Nephron (organoid): ENCODE data around the gene LRRC49.
"Not testable (repeated sequence)": the region's sequence is repeated elsewhere in the genome, so short reads cannot be mapped to it uniquely, and the experiment has no call there.

ENCODE experiments used
- H3K27ac Mint-ChIP-seq, 3 experiments: 2 replicates each; pipeline ENCODE4 v1.8.0; 2020; ENCODE audit warnings: mixed read lengths in 3 of 3, mild to moderate bottlenecking in 2 of 3, moderate library complexity in 1 of 3
- H3K27me3 Mint-ChIP-seq: 2 replicates; pipeline ENCODE4 v1.8.0; 2021; ENCODE audit warnings: low read depth, mild to moderate bottlenecking, moderate library complexity, mixed read lengths
- H3K36me3 Mint-ChIP-seq: 2 replicates; pipeline ENCODE4 v1.8.0; 2020; ENCODE audit warnings: low read depth, mixed read lengths
- H3K4me1 Mint-ChIP-seq: 2 replicates; pipeline ENCODE4 v1.8.0; 2020; ENCODE audit warnings: mixed read lengths
- H3K4me3 Mint-ChIP-seq, 3 experiments: 2 replicates each; pipeline ENCODE4 v1.8.0; 2020; ENCODE audit warnings: mild to moderate bottlenecking in 3 of 3, mixed read lengths in 3 of 3, moderate library complexity in 2 of 3
- H3K9me3 Mint-ChIP-seq: 2 replicates; pipeline ENCODE4 v1.8.0; 2020; ENCODE audit warnings: mixed read lengths
- TF ChIP-seq, protein P1 (sequence below), 3 experiments: fragments of 200-600 bp; sonication (generic); IDR thresholded peaks; one replicate each; pipeline ENCODE4 v1.5.0; 2021; ENCODE audit warnings: antibody characterized with exemption in 3 of 3; ENCODE audit not compliant: unreplicated experiment in 3 of 3

LRRC49 gene

DNA sequence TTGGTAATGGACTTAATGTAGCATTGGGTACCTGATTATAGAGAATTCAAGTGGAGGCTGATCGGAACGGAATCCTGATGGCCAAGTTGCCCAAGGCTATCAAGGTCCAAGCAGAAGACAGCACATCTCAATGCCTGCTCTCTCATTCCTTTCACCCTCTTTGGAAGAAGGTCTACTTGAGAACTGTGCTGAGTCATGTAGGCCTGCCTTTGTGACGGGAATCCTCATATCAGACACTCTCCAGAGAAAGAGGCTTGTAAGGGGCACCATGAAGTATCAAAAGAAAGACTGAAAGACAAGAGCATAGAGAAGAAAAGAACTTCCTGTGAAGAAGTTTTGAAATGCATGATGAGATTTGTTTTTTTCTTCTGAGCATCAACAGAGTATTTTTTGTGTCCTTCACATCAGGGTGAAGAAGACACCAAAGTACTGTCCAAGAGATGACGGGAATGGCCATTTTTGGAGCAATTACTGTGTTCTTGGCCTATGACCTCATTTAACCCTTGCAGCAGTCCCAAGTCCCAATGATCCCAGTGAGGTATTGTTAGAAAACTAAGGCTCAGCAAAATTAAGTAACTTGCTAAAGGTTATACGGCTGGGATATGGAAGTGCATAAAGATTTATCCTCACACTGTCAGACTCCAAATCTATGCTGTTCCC is 25.5 kb upstream of the LRRC49 start:
- Mint-ChIP-seq H3K36me3 (no peaks in the 10 kb centered on the region), H3K27ac (peak overlapping the region in 2 of 3 experiments; percentile 92 to 93), H3K4me1 (peaks cover 34% of the 10 kb centered on the region), H3K4me3 (no peak overlapping the region), H3K9me3 (no peaks in the 10 kb centered on the region), H3K27me3 (no peaks in the 10 kb centered on the region)
- TF ChIP-seq, protein P1, sequence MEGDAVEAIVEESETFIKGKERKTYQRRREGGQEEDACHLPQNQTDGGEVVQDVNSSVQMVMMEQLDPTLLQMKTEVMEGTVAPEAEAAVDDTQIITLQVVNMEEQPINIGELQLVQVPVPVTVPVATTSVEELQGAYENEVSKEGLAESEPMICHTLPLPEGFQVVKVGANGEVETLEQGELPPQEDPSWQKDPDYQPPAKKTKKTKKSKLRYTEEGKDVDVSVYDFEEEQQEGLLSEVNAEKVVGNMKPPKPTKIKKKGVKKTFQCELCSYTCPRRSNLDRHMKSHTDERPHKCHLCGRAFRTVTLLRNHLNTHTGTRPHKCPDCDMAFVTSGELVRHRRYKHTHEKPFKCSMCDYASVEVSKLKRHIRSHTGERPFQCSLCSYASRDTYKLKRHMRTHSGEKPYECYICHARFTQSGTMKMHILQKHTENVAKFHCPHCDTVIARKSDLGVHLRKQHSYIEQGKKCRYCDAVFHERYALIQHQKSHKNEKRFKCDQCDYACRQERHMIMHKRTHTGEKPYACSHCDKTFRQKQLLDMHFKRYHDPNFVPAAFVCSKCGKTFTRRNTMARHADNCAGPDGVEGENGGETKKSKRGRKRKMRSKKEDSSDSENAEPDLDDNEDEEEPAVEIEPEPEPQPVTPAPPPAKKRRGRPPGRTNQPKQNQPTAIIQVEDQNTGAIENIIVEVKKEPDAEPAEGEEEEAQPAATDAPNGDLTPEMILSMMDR (IDR thresholded peaks at IDR 0.05; ENCODE audit: unreplicated experiment in 3 of 3), result no peak

GRCh38 chr15:70867911-70868467 is 24.6 kb upstream of the LRRC49 start:
- Mint-ChIP-seq H3K36me3 (no peaks in the 10 kb centered on the region), H3K4me3 (peak overlapping the region in 1 of 3 experiments; percentile 57), H3K27ac (peak overlapping the region; percentile 75 to 93 (median 92)), H3K9me3 (no peaks in the 10 kb centered on the region), H3K27me3 (no peaks in the 10 kb centered on the region), H3K4me1 (peaks cover 34% of the 10 kb centered on the region)
- TF ChIP-seq, protein P1 (IDR thresholded peaks at IDR 0.05; ENCODE audit: unreplicated experiment in 3 of 3), result no peak

DNA sequence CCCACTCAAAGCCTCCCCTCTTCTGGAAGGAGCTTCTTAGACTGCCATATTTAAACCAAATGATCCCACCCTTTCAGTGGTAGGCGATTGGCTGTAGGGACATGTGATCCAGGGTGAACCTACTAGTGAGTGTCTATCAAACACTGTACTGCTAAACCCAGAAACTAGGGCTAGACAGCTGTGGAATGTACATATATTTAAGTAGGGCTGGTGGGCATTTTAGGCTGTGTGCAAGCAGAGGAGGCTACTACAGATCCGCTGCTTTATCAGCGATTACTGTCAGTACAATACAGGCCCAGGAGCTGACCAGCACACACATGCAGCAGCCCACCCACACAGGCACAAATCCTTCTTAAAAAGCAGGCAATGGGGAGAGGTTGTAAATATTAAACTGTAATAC is 23.3 kb upstream of the LRRC49 start:
- peak overlapping the region; percentile 61 to 88 (median 85) for H3K27ac Mint-ChIP-seq
- peaks cover 5% of the 10 kb centered on the region for H3K36me3 Mint-ChIP-seq
- TF ChIP-seq, protein P1 (IDR thresholded peaks at IDR 0.05; ENCODE audit: unreplicated experiment in 3 of 3), result no peak
- H3K4me3 Mint-ChIP-seq, result peak overlapping the region in 1 of 3 experiments; percentile 22
- peaks cover 34% of the 10 kb centered on the region for H3K4me1 Mint-ChIP-seq
- H3K27me3 Mint-ChIP-seq, result no peaks in the 10 kb centered on the region
- peaks cover 3% of the 10 kb centered on the region for H3K9me3 Mint-ChIP-seq

DNA sequence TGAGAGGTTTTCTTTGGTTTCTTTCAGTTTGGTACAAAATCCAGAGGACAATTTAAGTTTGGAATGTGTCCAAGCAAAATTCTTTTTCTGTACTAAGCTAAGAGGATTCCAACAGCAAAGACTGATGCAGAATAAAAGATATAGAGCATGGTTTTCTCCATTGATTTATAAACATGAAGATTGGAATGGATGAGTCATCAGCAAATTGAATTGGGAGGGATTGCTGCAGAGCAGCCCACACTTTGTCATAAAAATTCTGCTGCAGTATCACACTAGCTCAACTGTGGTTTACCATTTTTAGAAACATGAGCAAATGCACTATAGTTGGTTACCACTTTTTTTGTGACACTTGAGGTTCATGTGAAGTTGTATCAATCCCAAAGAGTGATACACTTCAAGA is 22.6 kb upstream of the LRRC49 start:
- Mint-ChIP-seq H3K4me3 (peak overlapping the region in 2 of 3 experiments; percentile 3 to 23), H3K27me3 (no peaks in the 10 kb centered on the region), H3K36me3 (peaks cover 5% of the 10 kb centered on the region), H3K9me3 (peaks cover 3% of the 10 kb centered on the region), H3K4me1 (peaks cover 34% of the 10 kb centered on the region), H3K27ac (peak overlapping the region; percentile 61 to 88 (median 85))
- TF ChIP-seq, protein P1 (IDR thresholded peaks at IDR 0.05; ENCODE audit: unreplicated experiment in 3 of 3), result no peak

DNA sequence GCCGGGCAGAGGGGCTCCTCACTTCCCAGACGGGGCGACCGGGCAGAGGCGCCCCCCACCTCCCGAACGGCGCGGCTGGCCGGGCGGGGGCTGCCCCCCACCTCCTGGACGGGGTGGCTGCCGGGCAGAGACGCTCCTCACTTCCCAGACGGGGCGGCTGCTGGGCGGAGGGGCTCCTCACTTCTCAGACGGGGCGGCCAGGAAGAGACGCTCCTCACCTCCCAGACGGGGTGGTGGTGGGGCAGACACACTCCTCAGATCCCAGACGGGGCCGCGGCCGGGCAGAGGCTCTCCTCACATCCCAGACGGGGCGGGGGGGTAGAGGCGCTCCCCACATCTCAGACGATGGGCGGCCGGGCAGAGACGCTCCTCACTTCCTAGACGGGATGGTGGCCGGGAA is 21.1 kb upstream of the LRRC49 start:
- H3K36me3 Mint-ChIP-seq, H3K9me3 Mint-ChIP-seq, H3K27ac Mint-ChIP-seq, H3K27me3 Mint-ChIP-seq, H3K4me3 Mint-ChIP-seq: not testable (repeated sequence)
- H3K4me1 Mint-ChIP-seq, result peaks cover 34% of the 10 kb centered on the region

DNA sequence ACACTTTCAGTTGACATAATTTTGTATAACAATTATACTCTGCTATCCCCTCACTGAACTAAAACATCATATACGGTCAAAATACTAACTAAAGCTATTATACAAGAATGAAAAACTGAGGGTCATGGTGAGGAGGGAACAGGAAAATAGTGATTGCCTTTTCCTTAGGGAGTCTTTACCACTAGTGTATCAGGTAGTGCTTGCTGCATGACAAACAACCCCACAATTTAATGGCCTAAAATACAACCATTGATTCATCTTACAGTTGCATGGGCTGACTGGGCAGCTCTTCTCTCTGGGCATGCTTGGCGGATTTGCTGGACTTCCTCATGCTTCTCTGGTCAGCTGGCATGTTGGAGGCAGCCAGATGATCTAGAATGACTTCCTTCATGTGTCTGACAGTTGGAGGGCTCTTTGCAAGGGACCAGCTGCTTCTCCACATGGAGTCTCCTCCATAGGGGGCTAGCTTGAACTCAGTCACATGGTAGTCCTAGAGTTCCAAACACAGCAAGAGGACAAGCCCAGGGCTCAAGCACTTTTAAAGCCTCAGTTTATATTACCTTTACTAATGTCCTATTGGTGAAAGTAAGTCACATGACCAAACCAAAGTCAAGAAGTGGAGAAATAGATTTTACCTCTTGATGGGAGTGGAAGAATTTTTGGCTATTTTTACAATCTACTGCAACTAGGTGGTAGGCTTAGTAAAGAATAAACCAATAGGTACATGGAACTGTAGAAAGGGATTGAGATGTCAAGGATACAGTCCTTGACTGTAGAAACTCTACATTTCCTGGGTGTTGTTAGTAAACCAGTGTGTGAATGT is 19.2 kb upstream of the LRRC49 start:
- Mint-ChIP-seq H3K27ac (peak overlapping the region in 1 of 3 experiments; percentile 46), H3K9me3 (peaks cover 3% of the 10 kb centered on the region), H3K4me1 (peaks cover 17% of the 10 kb centered on the region), H3K27me3 (no peaks in the 10 kb centered on the region), H3K4me3 (no peak overlapping the region), H3K36me3 (peaks cover 5% of the 10 kb centered on the region)
- TF ChIP-seq, protein P1 (IDR thresholded peaks at IDR 0.05; ENCODE audit: unreplicated experiment in 3 of 3), result no peak
